GM18909 (cell line): Measurements from ENCODE around the gene CSPG5.

Experiments
- ATAC-seq: cut with Tn5 transposase; IDR thresholded peaks from one replicate; pipeline ENCODE4 v1.9.1; 2021; ENCODE audit warnings: mild to moderate bottlenecking; ENCODE audit not compliant: unreplicated experiment, poor library complexity

CSPG5 gene

DNA sequence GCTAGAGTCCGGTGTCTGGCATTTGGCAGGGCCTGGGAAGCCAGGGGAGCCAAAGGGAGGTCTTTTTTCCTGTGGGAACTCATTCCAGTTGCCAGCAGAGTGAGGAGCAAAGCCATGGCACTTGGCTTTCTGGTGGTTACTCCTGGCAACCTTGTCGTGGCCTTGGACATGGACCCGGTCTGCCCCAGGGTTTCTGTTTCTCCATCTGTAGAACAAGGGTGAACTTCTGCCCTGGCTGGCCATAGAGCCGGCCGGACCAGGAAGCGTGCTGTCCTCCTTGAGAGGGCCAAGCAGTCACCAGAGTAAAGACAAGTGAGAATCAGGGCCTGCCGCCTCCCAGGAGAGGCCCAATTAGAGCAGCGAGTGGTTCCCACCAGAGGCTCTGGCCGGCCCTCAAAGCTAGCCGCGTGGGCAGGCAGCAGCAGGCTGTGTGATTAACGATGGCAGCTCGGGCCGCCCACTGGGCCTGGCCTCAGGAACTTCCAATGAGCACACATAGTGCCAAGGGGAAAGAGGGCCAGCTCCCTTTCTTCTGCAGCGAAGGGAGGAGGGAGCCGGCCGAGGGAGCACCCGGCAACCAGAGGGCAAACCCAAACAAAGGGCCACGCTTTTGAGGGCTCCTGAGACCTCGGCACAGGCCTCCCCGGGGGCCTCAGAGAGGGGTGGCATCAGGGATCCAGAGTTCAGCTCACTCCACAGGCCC is 36.0 kb downstream of the CSPG5 start:
- no peak for ATAC-seq

- no peak for ATAC-seq
Observed at GRCh38 chr3:47541583-47542108, 37.0 kb downstream of the CSPG5 start.

- no peak for ATAC-seq
Observed at GRCh38 chr3:47540281-47540680, 38.4 kb downstream of the CSPG5 start.

GRCh38 chr3:47536967-47537366 is 41.7 kb downstream of the CSPG5 start:
- no peak for ATAC-seq

DNA sequence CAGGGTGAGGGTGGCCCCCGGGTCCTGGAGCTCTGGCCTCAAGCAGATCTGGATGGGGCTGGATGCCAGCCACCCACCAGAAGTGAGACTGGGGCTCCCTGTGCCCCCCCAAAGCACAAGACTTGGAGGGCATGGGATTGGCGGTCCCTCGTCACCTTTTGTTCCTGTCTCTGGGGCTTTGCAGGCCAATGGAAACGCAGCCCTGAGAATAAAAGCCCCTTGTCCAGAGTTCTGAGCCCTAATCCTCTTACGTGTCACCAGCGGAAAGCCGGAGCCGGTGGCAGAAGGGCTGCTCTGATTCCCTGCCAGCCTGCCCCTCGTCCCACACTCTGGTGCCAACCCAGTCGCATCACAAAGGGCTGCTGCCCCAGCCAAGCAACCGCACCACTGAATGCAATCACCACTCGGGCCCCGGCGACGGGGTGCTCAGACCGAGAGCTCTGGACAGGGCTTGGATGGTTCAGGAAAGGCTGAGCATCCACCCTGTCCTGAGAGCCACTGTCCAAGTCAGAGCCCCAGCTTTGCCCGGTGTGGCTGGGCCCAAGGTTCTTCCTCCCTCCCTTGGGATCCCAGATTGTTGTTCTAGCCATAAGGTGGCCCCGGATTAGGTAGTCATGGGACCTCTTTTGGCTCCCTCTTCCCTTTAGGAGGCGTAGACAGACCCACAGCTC is 42.3 kb downstream of the CSPG5 start:
- no peak for ATAC-seq

DNA sequence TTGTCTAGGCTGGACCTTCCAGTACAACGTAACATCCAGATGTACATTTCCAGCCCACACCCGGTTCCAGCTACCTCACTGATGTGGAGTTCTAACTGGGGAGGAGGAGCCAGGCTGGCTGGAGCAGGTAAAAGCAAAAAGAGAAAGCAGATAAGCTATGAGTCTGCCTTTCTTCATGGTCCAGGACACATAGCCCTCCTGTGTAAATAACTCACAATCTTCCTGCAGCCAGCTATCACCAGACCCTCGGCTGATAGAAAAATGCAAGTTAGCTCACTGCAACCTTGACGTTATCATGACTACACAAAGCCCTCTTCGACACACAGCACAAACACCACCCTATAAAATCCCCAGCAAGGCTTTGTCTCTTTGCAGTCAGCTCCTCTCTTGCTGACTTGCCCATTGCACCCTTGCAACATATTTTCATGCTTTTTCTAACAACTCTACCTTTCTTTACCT is 44.6 kb downstream of the CSPG5 start:
- no peak for ATAC-seq

DNA sequence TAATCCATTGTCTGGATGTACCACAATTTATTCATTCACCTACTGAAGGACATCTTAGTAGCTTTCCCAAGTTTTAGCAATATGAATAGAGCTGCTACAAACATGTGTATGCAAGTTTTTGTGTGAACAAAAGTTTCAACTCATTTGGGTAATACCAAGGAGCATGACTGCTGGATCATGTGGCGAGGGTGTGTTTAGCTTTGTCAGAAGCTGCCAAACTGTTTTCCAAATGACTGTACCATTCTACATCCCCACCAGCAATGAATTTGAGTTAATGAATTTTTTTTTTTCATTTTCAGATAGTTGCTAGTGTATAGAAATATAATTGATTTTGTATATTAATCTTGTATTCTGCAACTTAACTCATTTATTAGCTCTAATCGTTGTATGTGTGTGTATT is 45.2 kb downstream of the CSPG5 start:
- ATAC-seq, result no peak

DNA sequence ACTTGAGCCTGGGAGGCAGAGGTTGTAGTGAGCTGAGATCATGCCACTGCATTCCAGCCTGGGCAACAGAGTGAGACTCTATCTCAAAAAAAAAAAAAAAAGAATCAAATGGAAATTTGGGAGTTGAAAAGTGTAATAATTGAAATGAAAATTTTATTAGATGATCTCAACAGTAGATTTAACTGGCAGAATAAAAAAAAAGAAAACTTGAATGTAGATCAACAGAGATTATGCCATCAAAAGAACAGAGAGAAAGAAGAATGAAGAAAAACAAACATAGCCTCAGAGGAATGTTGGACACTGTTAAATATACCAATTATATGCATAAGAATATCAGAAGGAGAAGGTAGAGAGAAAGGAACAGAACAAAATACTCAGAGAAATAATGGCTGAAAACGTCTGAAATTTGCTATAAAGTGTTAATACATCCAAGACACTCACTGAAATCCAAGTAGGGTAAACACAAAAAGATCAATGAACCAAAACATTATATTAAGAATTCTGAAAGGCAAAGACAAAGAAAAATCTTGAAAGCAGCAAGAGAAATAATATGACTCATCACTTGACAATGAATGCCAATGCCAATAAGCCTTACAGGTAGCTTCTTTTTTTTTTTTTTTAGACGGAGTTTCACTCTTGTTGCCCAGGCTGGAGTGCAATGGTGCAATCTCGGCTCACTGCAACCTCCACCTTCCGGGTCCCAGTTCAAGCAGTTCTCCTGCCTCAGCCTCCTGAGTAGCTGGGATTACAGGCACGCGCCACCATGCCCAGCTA is 50.5 kb downstream of the CSPG5 start:
- ATAC-seq, result no peak

- no peak for ATAC-seq
Observed at GRCh38 chr3:47525617-47526016, 53.0 kb downstream of the CSPG5 start.

DNA sequence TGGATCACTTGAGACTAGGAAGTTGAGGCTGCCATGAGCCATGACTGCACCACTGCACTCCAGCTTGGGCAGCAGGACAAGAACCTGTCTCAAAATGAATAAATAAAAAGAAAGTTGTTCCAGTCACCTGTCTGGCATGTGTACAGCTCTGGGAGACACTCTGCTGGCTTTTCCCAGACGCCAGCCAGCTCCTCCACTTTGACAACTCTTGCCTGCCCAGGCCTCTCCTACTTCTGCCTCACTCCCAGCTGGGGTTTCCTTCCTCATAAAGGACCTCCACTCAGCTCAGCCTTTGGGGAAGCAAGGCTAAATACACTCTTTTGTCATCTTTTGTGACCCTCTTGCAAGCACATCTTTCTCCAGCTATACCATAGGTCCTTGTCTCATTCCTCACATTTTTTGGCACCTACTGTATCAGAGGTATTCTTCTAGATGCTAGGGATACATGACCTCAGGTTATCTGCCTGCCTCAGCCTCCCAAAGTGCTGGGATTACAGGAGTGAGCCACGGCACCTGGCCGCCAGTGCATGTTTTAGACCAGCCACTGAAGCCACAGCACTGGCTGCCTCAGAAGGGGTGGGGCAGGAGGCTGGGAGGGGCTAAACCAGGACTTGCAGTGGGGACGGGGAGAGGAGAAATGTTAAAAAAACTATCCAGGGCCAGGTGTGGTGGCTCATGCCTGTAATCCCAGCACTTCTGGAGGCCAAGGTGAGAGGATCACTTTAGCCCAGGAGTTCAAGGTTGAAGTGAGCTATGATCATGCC is 55.2 kb downstream of the CSPG5 start:
- ATAC-seq, result no peak

- peak; percentile 67 for ATAC-seq
Observed at GRCh38 chr3:47522082-47522987, 56.3 kb downstream of the CSPG5 start.

- no peak for ATAC-seq
Observed at GRCh38 chr3:47520756-47521155, 57.9 kb downstream of the CSPG5 start.

GRCh38 chr3:47517937-47518336 is 60.7 kb downstream of the CSPG5 start:
- ATAC-seq, result no peak

DNA sequence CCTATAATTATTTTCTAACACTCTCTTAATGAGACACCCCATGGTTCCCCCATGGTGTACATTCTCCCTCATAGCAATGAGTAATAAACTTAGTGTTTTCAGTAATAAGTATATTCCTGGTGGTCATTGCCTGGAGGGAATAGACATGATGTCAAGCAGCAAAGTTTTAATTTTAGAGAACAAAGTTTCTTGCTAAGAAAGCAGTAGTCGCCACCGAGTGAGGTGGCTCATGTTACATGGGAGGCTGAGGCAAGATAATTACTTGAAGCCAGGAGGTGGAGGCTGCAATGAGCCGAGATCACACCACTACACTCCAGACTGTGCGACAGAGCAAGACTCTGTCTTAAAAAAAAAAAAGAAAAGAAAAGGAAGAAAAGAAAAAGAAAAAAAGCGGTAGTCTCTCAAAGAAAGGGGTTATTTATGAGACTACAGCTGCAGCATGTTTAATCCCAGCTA is 62.8 kb downstream of the CSPG5 start:
- ATAC-seq, result no peak

DNA sequence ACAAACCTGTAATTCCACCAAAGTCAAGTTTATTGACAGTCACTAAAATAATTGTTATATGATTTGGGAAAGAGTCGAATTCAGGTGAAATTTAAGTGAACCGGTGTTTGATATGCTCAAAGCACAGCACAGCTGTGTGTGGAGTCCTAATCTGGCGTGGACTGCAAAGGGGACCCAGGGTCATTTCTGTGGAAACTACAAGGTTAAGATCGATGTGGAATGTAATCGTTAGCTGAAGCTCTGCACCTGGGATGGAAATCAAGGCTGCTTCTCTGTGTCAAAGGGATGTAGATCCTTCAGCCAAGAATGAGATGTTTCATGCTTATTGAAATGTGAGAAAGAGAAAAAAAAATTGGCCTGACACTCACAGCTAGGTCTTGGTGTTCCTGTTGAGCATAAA is 63.6 kb downstream of the CSPG5 start:
- no peak for ATAC-seq

DNA sequence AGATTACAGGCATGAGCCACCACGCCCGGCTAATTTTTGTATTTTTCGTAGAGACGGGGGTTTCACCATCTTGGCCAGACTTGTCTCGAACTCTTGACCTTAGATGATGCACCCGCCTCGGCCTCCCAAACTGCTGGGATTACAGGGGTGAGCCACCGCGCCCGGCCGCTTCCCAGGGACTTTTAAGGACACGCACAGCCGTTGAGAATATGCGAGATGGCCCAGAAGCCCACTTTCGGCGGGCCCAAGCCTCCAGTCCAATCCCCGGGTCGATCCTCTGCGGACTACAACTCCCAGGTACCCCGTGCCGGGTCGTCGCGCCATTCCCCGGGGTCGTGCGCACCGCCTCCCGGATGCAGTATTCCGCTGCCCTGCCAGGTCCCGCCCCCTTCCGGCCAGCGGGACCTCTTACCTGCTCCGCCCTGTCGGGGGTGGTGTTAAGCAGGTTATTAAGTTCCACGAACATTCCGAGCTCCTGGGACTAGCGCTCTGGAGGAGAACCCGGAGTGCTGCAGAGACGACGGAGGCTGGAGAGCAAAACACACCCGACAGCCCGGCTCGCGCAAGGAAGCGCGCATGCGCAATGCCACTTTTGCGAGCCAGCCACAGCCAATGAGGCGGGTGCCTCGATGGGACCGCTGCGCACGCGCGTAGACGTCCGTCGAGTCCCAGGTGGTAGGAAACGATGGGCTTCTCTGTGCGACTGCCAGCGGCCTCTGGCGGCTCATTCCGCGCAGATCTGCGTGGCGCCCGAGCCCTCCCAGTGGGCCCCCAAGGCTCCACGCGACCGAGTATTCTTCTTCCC is 65.3 kb downstream of the CSPG5 start, which contains the start of gene ELP6:
Gene ELP6 (minus strand): TSS at position 588 of the 805 bp plus-strand sequence. CDS start 122 bp downstream, at position 466.
- ATAC-seq, result peak; percentile 91

- ATAC-seq, result no peak
Observed at GRCh38 chr3:47512416-47513124, 66.1 kb downstream of the CSPG5 start.
